MG63 (cell line): Measurements from ENCODE around the gene DNM3. TPM values are rescaled to one million over a fixed set of nuclear protein-coding genes. Genes with fewer than 3 reads are reported as not detected.
A peak's percentile ranks its signal among the peaks of the same experiment; 100 is the strongest.
"Not testable (repeated sequence)": the region's sequence is repeated elsewhere in the genome, so short reads cannot be mapped to it uniquely, and the experiment has no call there.

Experiments used
- DNase-seq: peaks from one replicate; pipeline ENCODE4 v3.0.0-alpha.2; 2020
- H3K27me3 ChIP-seq: fragments of 250-450 bp; sonication (Bioruptor Pico); 2 replicates; pipeline ENCODE4 v1.5.1; 2020; ENCODE audit warnings: mild to moderate bottlenecking, moderate library complexity
- H3K36me3 ChIP-seq: fragments of 250-450 bp; sonication (Bioruptor Pico); 2 replicates; pipeline ENCODE4 v1.5.1; 2020; ENCODE audit warnings: mild to moderate bottlenecking, moderate library complexity
- H3K4me3 ChIP-seq: fragments of 250-450 bp; sonication (Bioruptor Pico); 2 replicates; pipeline ENCODE4 v1.5.1; 2020; ENCODE audit warnings: mild to moderate bottlenecking, moderate library complexity
- H3K9me3 ChIP-seq: fragments of 250-450 bp; sonication (Bioruptor Pico); 2 replicates; pipeline ENCODE4 v1.5.1; 2020; ENCODE audit warnings: mild to moderate bottlenecking, moderate library complexity
- total RNA-seq: library from RNA; depleted of rRNA; stranded (reverse); fragments of >200 nt; shearing (Covaris generic); gene quantifications from 2 replicates; pipeline ENCODE4 v1.2.3, GENCODE V29; 2014; ENCODE audit warnings: low replicate concordance

DNM3 gene
- total RNA-seq, 1 experiment from 2014 or later: not detected

DNA sequence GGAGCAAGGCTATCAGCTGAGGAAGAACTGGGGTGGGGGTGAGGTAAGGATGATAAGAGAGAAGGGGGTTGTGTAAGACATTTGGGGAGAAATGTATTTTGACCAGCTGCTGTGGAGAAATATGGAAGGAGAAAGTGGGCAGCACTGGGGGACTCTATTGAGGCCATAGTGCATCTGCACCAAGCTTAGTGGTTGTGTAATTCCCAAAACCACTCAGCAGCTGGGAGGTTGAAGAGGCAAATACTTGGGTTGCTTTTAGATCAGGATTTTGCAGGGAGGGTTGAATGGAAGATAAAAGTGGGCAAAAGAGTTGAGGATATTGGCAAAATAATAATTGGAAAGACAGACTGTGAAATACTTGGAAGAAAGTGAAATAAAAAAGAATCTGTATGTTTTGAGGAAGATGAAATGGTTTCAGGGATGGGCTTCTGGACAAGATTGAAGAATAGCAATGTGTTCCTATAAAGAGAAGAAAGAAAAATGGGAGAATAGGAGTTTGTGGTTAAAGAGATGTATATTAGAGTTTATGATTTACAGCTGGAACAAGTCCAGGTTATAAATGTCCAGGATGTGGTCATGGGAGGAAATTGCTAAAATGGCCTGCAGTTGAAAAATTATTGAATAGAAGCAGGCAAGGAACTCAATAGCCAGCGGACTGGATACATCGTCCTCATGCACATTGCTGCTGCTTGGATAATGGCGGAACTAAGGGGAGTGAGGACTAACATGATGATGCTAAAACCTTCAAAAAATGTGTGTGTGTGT is 162.7 kb downstream of the DNM3 start:
- no peaks in the 10 kb centered on the region for H3K9me3 ChIP-seq
- no peak overlapping the region for H3K4me3 ChIP-seq
- DNase-seq: no peak
- H3K36me3 ChIP-seq: no peaks in the 10 kb centered on the region
- H3K27me3 ChIP-seq: no peaks in the 10 kb centered on the region

DNA sequence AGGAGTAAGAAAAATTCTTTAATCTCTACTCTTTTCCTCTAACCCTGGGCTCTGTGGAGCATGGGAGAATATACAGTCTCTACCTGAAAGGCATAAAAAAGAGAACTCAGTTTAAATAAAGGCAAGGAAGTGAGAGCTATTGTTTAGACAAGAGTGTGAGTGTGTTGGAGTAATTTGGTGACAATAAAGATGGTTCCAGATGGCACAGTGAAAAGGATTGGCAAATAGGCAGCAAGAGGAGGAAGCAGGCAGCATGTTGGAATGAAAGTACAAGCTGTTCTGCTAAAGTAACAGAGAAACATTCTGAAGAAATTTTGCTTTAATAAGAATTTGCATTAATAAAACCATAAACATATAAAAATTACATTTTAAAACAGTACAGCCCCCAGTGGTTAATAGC is 163.4 kb downstream of the DNM3 start:
- Histone ChIP-seq H3K9me3 (peaks cover 6% of the 10 kb centered on the region), H3K4me3 (no peak overlapping the region), H3K27me3 (no peaks in the 10 kb centered on the region), H3K36me3 (no peaks in the 10 kb centered on the region)
- DNase-seq: no peak

DNA sequence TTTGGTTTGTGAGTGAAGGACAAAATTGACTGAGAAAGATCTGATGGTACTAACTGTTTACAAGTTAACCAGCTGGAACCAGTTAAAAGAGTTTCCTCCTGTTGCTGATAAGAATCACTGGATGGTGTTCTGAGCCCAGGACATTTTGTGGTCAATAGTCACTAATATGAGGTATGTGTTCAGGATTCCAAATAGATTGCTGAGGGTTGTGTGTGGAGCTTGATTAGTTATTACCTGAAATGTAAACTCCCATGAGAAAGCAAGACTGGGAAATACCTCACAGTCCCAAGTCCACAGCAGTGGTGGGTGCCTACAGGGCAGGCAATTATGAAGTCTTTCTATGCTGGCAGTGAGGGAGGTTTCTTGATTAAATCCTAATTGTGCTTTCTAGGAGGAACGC is 164.6 kb downstream of the DNM3 start:
- no peaks in the 10 kb centered on the region for H3K27me3 ChIP-seq

DNA sequence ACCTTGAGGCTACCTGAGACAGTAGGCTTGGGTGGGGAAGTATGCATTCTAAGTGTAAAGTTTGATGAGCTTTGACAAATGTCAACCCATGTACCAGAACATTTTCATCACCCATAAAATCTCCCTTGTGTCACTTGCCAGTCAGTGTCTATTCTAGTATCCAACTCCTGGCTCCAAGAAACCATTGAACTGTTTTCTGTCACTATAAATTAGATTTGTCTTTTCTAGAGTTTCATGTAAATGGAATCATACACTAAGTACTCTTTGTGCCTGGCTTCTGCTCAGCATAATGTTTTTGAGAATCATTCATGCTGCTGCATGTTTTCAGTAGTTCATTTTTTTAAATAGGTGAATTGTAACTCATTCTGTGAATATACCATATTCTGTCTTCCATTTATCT is 165.4 kb downstream of the DNM3 start:
- Histone ChIP-seq H3K9me3 (peaks cover 17% of the 10 kb centered on the region), H3K27me3 (no peaks in the 10 kb centered on the region), H3K4me3 (no peak overlapping the region), H3K36me3 (no peaks in the 10 kb centered on the region)
- DNase-seq: no peak

More for the DNA sequence above, 164.6 kb downstream of the DNM3 start:
- H3K4me3 ChIP-seq: no peak overlapping the region
- peaks cover 11% of the 10 kb centered on the region for H3K9me3 ChIP-seq
- no peak for DNase-seq
- no peaks in the 10 kb centered on the region for H3K36me3 ChIP-seq

DNA sequence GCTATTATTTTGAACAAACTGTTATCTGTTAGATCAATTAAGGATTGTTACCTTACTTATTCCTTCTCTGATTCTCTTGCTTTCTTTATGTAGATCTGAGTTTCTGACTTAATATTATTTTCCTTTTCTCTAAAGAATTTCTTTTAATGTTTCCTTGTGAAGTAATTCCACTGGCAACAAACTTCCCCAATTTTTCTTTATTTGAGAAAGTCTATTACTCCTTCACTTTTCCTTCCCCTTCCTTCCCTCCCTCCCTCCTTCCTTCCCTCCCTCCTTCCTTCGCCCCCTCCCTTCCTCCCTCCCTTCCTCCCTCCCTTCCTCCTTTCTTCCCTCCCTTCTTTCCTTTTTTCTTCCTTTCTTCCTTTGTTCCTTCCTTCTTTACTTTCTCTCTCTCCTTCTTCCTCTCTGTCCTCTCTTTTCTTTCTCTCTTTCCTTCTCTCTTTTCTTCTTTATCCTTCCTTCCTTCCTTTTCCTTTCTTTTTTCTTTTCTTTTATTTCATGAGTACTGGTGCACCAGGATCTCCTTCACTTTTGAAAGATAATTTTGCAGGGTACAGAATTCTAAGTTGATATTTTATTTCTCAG is 177.5 kb downstream of the DNM3 start:
- H3K9me3 ChIP-seq: no peaks in the 10 kb centered on the region
- H3K36me3 ChIP-seq: no peaks in the 10 kb centered on the region
- no peak for DNase-seq
- H3K27me3 ChIP-seq: no peaks in the 10 kb centered on the region; the same call in 1 of the 2 replicates
- H3K4me3 ChIP-seq: no peak overlapping the region

DNA sequence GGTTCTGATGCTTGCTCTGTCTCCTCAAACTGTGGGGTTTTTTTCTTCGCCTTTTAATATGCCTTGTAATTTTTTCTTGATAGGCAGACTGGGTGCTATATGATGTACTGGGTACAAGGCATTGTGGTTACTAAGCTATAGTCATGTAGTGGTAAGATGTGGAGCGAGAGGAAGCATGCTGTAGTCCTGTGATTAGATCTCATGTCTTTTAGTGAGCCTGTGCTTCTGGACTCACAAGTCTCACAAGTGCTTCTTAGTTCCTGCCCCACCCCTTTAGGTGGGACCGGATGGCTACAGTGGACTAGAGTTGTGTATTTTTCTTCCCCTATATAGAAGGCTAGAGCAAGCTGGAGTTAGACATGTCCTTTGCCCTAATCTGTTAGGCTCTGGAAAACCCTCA is 178.7 kb downstream of the DNM3 start:
- DNase-seq: no peak
- Histone ChIP-seq H3K36me3 (no peaks in the 10 kb centered on the region), H3K27me3 (no peaks in the 10 kb centered on the region), H3K4me3 (no peak overlapping the region), H3K9me3 (no peaks in the 10 kb centered on the region)

DNA sequence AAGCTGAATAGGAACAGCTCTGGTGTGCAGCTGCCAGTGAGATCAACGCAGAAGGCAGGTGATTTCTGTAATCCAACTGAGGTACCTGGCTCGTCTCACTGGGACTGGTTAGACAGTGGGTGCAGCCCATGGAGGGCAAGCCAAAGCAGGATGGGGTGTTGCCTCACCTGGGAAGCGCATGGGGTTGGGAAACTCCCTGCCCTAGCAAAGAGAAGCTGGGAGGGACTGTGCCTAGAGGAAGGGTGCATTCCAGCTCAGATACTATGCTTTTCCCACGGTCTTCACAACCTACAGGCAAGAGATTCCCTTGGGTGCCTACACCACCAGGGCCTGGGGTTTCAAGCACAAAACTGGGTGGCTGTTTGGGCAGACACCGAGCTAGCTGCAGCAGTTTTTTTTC is 183.2 kb downstream of the DNM3 start:
- Histone ChIP-seq H3K9me3 (no peaks in the 10 kb centered on the region), H3K27me3 (no peaks in the 10 kb centered on the region), H3K36me3 (no peaks in the 10 kb centered on the region), H3K4me3 (no peak overlapping the region)
- DNase-seq: no peak

DNA sequence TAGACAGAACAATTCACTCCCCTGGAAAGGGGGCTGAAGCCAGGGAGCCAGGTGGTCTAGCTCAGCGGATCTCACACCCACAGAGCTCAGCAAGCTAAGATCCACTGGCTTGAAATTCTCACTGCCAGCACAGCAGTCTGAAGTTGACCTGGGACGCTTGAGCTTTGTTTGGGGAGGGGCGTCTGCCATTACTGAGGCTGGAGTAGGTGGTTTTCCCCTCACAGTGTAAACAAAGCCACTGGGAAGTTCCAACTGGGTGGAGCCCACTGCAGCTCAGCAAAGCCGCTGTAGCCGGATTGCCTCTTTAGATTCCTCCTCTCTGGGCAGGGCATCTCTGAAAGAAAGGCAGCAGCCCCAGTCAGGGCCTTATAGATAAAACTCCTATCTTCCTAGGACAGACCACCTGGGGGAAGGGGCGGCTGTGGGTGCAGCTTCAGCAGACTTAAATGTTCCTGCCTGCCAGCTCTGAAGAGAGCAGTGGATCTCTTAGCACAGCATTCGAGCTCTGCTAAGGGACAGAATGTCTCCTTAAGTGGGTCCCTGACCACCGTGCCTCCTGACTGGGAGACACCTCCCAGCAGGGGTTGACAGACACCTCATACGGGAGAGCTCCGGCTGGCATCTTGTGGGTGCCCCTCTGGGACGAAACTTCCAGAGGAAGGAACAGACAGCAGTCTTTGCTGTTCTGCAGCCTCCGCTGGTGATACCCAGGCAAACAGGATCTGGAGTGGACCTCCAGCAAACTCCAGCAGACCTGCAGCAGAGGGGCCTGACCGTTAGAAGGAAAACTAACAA is 183.8 kb downstream of the DNM3 start:
- not testable (repeated sequence) for H3K4me3 ChIP-seq, H3K9me3 ChIP-seq, H3K27me3 ChIP-seq, H3K36me3 ChIP-seq, DNase-seq

DNA sequence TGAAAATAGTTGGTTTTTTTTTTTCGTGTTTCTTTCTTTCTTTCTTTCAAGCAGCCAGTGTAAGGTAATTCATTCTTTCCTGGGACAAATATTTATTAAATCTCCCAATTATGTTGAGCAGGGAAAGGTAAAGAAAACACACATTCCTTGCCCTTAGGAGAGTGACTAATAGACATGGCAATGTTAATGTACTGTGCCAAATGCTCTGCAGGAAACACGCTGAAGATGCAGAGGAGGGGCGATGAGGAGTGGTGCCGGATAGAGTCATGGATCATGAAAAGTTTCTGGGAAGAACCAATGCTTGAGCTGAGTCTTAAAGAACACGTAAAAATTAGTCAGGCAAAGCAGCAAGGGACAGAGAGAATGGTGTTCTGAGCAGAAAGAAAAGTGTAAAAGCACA is 199.2 kb downstream of the DNM3 start:
- Histone ChIP-seq H3K27me3 (no peaks in the 10 kb centered on the region), H3K36me3 (no peaks in the 10 kb centered on the region), H3K9me3 (no peaks in the 10 kb centered on the region), H3K4me3 (no peak overlapping the region)
- peak; percentile 40 for DNase-seq

DNA sequence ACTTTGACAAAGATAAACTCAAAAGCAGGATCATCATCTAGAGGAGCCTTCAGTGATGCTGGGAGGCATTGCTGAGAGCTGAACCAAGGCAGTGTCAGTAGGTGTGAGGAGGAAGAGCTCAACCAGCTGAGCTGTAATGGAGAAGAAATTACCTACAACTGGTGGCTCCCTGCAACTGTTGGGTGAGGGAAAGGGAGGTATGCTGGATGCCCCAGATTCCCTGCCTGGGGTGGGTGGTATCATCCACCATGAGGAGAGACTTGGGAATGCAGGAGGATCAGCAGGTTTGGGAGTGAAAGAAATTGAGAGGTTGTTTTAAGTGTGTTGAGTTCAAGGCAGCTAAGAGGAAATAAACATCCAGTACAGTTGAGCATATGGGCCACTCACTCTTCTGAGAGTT is 199.8 kb downstream of the DNM3 start:
- no peak for DNase-seq
- Histone ChIP-seq H3K9me3 (no peaks in the 10 kb centered on the region), H3K27me3 (no peaks in the 10 kb centered on the region), H3K4me3 (no peak overlapping the region), H3K36me3 (no peaks in the 10 kb centered on the region)

DNA sequence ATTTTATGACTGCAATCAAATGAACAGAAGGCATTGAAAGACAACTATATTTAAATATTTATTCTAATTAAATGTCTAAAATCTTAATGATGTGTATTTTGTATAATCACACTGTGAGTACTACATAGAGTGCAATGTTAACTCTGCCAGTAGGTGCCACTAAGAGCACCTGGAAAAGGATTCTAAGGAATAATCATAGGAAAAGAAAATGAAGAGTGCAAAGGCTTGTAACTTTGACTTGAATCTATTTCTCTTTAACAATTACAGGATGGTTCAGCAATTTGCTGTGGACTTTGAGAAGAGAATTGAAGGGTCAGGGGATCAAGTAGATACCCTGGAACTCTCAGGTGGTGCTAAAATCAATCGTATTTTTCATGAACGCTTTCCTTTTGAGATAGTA is 200.4 kb downstream of the DNM3 start:
- Histone ChIP-seq H3K9me3 (no peaks in the 10 kb centered on the region), H3K4me3 (no peak overlapping the region), H3K36me3 (no peaks in the 10 kb centered on the region), H3K27me3 (no peaks in the 10 kb centered on the region)
- DNase-seq: no peak

DNA sequence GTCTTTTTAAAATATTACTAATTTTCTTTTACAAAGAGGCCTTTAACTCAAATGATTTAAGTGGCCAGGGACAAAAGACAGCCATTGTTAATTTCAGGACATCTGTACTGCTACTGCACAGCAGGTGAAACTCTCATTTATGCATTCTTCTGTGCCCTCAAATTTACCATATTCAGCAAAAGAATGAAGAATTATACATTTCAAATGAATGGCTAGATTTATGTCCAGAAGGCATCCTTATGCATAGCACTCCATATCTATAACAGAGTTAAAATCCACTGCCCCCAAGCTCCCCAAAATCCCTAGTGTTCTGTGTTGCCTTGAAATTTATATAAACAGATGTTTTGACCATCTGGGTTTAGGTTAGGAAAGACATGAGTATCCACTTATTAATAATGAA is 202.6 kb downstream of the DNM3 start:
- DNase-seq: no peak
- Histone ChIP-seq H3K9me3 (no peaks in the 10 kb centered on the region), H3K36me3 (no peaks in the 10 kb centered on the region), H3K27me3 (no peaks in the 10 kb centered on the region), H3K4me3 (no peak overlapping the region)

DNA sequence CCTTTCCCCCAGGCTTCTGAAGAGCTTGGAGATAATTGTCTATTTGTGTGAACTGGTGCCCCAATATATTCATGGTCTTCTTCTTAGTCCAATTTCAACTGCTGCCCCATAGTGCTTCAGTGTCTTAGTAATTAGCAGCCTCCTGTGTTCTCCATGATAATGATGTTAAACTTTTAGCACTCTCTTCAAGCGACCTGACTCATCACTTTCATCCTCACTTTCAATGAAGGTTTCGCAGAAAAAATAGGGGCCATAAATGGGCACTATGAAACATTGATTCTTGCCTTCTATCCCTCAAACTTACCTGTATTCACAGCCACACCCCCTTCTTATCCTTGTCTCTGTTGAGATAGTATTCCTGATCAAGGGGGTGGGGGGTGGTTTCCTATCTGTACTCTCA is 210.6 kb downstream of the DNM3 start:
- no peaks in the 10 kb centered on the region for H3K9me3 ChIP-seq
- H3K36me3 ChIP-seq: no peaks in the 10 kb centered on the region
- no peaks in the 10 kb centered on the region for H3K27me3 ChIP-seq
- no peak for DNase-seq
- no peak overlapping the region for H3K4me3 ChIP-seq

DNA sequence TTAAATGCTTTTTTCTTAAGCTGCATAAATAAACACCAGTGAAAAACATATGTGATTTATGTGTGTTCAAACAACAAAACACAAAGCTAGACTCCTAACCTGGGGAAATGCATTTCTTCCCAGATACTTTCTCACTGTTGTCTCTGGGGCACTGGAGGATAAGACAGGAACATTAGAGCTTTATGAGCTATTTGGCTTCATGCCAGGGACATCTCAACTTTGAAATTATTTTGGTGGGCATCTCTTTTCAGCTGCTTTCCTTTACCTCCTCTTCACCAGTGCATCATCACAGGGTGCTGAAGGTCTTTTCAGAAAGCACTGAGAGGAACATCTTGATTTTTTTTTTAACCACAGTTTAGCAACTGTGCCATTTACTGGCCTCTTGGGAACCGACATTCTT is 212.9 kb downstream of the DNM3 start:
- H3K36me3 ChIP-seq: no peaks in the 10 kb centered on the region
- DNase-seq: no peak
- no peak overlapping the region for H3K4me3 ChIP-seq
- H3K9me3 ChIP-seq: no peaks in the 10 kb centered on the region
- H3K27me3 ChIP-seq: no peaks in the 10 kb centered on the region

DNA sequence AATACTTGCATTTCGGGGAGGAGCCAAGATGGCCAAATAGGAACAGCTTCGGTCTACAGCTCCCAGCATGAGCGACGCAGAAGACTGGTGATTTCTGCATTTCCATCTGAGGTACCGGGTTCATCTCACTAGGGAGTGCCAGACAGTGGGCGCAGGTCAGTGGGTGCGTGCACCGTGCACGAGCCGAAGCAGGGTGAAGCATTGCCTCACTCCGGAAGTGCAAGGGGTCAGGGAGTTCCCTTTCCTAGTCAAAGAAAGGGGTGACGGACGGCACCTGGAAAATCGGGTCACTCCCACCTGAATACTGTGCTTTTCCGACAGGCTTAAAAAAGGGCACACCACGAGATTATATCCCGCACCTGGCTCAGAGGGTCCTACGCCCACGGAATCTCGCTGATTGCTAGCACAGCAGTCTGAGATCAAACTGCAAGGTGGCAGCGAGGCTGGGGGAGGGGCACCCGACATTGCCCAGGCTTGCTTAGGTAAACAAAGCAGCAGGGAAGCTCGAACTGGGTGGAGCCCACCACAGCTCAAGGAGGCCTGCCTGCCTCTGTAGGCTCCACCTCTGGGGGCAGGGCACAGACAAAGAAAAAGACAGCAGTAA is 214.6 kb downstream of the DNM3 start:
- not testable (repeated sequence) for H3K4me3 ChIP-seq, H3K36me3 ChIP-seq, H3K9me3 ChIP-seq, H3K27me3 ChIP-seq, DNase-seq

DNA sequence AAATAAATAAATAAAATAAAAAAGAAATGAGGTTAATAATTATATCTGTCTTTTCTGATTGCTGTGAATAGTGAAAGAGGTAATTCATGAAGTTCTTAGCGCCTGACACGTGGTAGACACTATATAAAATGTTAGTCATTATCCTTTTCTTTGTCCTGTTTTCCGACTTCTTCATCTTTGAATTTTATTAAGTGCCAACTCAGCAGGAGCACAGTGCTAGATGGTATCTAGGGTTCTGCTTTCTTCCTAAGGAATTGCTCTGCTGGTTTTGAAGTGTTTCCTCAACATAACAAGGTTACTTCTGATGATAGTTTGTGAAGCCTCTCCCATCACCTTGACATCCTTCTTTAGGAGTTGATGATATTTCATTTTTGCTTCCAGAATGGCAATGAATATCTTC is 227.0 kb downstream of the DNM3 start:
- Histone ChIP-seq H3K9me3 (no peaks in the 10 kb centered on the region), H3K4me3 (no peak overlapping the region), H3K27me3 (no peaks in the 10 kb centered on the region), H3K36me3 (no peaks in the 10 kb centered on the region)
- no peak for DNase-seq

DNA sequence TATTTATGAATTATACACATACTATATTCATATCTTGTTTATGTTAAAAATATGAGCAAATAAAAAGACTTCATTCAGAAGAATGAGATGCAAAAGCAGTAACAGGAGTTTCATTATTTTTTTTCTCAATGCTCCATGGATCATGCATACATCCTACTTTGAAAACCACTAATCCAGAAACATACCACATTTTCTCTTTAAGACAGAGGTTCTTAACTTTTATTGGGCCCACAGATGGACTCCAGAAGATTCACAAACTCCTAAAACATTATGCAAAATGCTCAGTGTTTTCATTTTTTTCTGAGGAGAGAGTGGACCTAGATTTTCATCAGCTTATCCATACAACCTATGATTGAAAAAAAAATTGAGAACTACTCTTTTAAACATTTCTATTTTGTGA is 227.8 kb downstream of the DNM3 start:
- no peaks in the 10 kb centered on the region for H3K9me3 ChIP-seq
- H3K4me3 ChIP-seq: no peak overlapping the region
- no peak for DNase-seq
- H3K27me3 ChIP-seq: no peaks in the 10 kb centered on the region
- H3K36me3 ChIP-seq: no peaks in the 10 kb centered on the region
